Gastroesophageal sphincter (tissue), 3 donors: ENCODE results near the gene KNTC1.

Experiments
- EP300 ChIP-seq: sonication (generic); formaldehyde crosslinking; IDR thresholded peaks from one replicate; pipeline ENCODE4 v1.6.1; 2017; ENCODE audit warnings: antibody characterized with exemption, mild to moderate bottlenecking
- POLR2A ChIP-seq, 2 donors: fragments of 450-650 bp; IDR thresholded peaks; one replicate each; pipeline ENCODE4 v1.6.1; 2017; ENCODE audit warnings: antibody characterized with exemption in 2 of 2, mild to moderate bottlenecking in 2 of 2, moderate library complexity in 1 of 2
- POLR2AphosphoS5 ChIP-seq: sonication (generic); formaldehyde crosslinking; IDR thresholded peaks from one replicate; pipeline ENCODE4 v1.6.1; 2017; ENCODE audit warnings: antibody characterized with exemption
- TF ChIP-seq, protein P1 (sequence below), 4 experiments: fragments of 200-600 bp in 2 of 4; fragments of 450-650 bp in 2 of 4; sonication (generic) in 1 of 4; IDR thresholded peaks; one replicate each; pipeline ENCODE4 v1.5.1; 2017 to 2019; ENCODE audit warnings: antibody characterized with exemption in 4 of 4, mild to moderate bottlenecking in 2 of 4, moderate library complexity in 2 of 4

DNA sequence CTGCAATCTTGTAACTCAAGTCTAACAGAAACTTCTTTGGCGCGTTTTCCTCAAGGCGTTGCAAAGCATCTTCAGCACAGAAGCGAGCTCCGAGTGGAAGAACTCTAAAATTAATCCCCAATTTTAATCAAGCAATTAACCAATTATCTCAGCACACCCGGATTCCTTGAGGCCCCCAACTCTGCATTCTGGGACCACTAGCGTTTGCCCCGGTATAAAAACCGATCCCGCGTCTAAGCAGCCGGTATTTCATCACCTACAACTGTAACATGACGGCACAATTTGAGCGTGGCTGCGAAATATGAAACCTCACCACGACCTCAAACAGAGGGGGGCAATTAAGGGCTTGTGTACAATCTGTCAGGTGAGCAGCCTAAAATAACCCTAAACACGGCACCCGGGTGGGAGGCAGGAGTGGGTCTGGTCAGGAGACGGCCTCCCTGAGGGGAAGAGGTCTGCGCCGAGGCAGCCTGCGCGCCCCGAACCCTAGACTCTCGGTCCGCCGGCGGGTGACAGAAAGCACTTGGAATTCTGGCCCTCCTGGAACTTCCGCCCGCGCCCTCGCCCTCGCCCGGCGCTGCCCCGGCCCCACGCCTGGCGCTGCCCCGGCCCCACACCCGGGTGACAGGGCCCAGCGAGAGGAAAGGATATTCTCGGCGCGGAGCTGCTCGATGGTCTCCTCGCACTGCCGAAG is 26.9 kb upstream of the KNTC1 start:
- peak; percentile 32 for TF ChIP-seq POLR2AphosphoS5
- TF ChIP-seq, protein P1, sequence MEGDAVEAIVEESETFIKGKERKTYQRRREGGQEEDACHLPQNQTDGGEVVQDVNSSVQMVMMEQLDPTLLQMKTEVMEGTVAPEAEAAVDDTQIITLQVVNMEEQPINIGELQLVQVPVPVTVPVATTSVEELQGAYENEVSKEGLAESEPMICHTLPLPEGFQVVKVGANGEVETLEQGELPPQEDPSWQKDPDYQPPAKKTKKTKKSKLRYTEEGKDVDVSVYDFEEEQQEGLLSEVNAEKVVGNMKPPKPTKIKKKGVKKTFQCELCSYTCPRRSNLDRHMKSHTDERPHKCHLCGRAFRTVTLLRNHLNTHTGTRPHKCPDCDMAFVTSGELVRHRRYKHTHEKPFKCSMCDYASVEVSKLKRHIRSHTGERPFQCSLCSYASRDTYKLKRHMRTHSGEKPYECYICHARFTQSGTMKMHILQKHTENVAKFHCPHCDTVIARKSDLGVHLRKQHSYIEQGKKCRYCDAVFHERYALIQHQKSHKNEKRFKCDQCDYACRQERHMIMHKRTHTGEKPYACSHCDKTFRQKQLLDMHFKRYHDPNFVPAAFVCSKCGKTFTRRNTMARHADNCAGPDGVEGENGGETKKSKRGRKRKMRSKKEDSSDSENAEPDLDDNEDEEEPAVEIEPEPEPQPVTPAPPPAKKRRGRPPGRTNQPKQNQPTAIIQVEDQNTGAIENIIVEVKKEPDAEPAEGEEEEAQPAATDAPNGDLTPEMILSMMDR (IDR thresholded peaks at IDR 0.05) = no peak
- no peak for TF ChIP-seq POLR2A (IDR thresholded peaks at IDR 0.05)
- no peak for TF ChIP-seq EP300
